Lower lobe of right lung (tissue), 2 donors: ENCODE measurements around the gene HMOX1. TPM values are rescaled to one million over a fixed set of nuclear protein-coding genes. Genes with fewer than 3 reads are reported as not detected.

ENCODE experiments used
- ATAC-seq, 2 donors: fragments of 200-7000 bp; cut with Tn5 transposase; one replicate each; pipeline ENCODE4 v1.9.1; 2020 to 2022; ENCODE audit warnings: mild to moderate bottlenecking in 2 of 2, moderate library complexity in 2 of 2
- DNase-seq: peaks from one replicate; pipeline ENCODE4 v3.0.0-alpha.2; 2020
- H3K27ac ChIP-seq: fragments of 200-600 bp; one replicate; pipeline ENCODE4 v1.8.0; 2022
- H3K27me3 ChIP-seq: fragments of 200-600 bp; one replicate; pipeline ENCODE4 v1.8.0; 2022; ENCODE audit warnings: low read depth
- H3K36me3 ChIP-seq: fragments of 200-600 bp; one replicate; pipeline ENCODE4 v1.8.0; 2022; ENCODE audit warnings: mild to moderate bottlenecking
- H3K4me1 ChIP-seq: fragments of 200-600 bp; one replicate; pipeline ENCODE4 v1.8.0; 2022
- H3K4me3 ChIP-seq: fragments of 200-600 bp; one replicate; pipeline ENCODE4 v1.8.0; 2022; ENCODE audit warnings: mild to moderate bottlenecking
- H3K9me3 ChIP-seq: fragments of 200-600 bp; one replicate; pipeline ENCODE4 v1.8.0; 2022
- intact Hi-C: fragments of 100-400 bp; cut with DNase I; formaldehyde crosslinking; loops from one replicate; pipeline ENCODE4 v1.11.0; 2022
- total RNA-seq: library from RNA; stranded (reverse); fragmentation: NEBNext Ultra II Directional; extraction: Animal tissue kit (Norgen Biotek cat#: 25700); gene quantifications from one replicate; pipeline ENCODE4 v1.2.1, GENCODE V29; 2021
- TF ChIP-seq, protein P1 (sequence below): fragments of 200-600 bp; IDR thresholded peaks from one replicate; pipeline ENCODE4 v1.8.0; 2022; ENCODE audit warnings: antibody characterized with exemption, mild to moderate bottlenecking
- donor health status: DM: no; HTN: yes; CAD: no; lungs with severe emphysema.

The HMOX1 gene
- total RNA-seq, 1 donor from 2014 or later: 68.3 TPM

DNA sequence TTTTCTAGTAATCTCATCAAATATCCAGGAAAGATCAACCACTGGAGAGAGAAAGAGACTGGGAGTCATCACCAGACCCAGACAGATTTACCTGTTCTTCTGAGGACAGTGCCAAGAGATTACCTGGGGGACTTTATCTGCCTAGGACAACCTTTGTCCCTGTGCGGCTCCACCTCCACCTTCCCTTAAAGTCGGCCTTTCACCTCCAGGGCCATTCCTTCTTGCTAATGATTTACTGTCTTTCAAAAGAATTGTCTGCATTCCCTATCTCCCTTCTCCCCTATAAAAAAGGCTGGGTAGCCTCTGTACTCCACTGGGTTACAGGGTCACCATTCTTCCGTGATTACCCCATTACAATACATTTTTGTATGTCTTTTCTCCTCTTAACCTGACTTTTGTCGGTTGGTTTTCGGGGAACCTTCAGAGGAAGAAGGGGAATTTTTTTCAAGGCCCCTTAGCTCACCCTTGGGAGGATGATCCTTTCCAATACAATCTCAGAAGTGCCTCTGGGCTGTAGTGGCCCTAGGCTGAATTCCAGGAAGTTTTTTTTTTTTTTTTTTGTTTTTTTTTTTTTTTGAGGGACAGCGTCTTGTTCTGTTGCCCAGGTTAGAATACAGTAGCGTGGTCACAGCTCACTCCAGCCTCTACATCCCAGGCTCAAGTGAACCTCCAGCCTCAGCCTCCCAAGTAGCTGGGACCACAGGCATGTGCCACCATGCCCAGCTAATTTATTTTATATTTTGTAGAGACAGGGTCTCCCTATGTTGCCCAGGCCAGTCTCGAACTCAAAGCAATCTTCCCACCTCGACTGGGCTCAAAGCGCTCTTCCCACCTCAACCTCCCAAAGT is 1.5 kb upstream of the HMOX1 start:
- peaks cover 4% of the 10 kb centered on the region for H3K36me3 ChIP-seq
- no peak overlapping the region for H3K27ac ChIP-seq
- no peaks in the 10 kb centered on the region for H3K9me3 ChIP-seq
- no peak for ATAC-seq
- no peaks in the 10 kb centered on the region for H3K27me3 ChIP-seq
- TF ChIP-seq, protein P1, sequence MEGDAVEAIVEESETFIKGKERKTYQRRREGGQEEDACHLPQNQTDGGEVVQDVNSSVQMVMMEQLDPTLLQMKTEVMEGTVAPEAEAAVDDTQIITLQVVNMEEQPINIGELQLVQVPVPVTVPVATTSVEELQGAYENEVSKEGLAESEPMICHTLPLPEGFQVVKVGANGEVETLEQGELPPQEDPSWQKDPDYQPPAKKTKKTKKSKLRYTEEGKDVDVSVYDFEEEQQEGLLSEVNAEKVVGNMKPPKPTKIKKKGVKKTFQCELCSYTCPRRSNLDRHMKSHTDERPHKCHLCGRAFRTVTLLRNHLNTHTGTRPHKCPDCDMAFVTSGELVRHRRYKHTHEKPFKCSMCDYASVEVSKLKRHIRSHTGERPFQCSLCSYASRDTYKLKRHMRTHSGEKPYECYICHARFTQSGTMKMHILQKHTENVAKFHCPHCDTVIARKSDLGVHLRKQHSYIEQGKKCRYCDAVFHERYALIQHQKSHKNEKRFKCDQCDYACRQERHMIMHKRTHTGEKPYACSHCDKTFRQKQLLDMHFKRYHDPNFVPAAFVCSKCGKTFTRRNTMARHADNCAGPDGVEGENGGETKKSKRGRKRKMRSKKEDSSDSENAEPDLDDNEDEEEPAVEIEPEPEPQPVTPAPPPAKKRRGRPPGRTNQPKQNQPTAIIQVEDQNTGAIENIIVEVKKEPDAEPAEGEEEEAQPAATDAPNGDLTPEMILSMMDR: no peak
- H3K4me1 ChIP-seq: peaks cover 64% of the 10 kb centered on the region
- intact Hi-C loops: no loop called here
- H3K4me3 ChIP-seq: no peak overlapping the region
- no peak for DNase-seq

DNA sequence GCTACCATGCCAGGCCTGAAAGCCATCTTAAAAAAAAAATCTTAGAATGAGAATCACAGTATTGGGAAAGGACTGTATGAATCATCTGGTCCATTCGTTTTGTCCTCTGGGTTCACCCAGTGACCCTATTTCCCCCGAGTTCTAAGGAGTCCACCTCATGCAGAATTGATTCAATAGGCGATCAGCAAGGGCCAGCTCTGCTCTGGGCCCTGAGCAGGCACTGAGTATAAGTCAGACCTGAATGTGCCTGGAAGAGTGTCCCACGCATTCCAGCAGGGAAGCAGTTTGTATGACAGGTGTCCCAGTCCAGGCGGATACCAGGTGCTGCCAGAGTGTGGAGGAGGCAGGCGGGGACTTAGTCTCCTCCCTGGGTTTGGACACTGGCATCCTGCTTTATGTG is 883 bp upstream of the HMOX1 start:
- TF ChIP-seq, protein P1: no peak
- no peak for DNase-seq
- H3K36me3 ChIP-seq: peaks cover 4% of the 10 kb centered on the region
- no peaks in the 10 kb centered on the region for H3K9me3 ChIP-seq
- H3K4me3 ChIP-seq: no peak overlapping the region
- no peak for ATAC-seq
- H3K4me1 ChIP-seq: peaks cover 71% of the 10 kb centered on the region
- no peaks in the 10 kb centered on the region for H3K27me3 ChIP-seq
- intact Hi-C loops: no loop called here
- H3K27ac ChIP-seq: no peak overlapping the region

- TF ChIP-seq, protein P1: no peak
- Histone ChIP-seq H3K4me1 (peaks cover 59% of the 10 kb centered on the region), H3K27ac (peak overlapping the region; percentile 86), H3K36me3 (peaks cover 15% of the 10 kb centered on the region), H3K4me3 (peak overlapping the region; percentile 69), H3K27me3 (no peaks in the 10 kb centered on the region), H3K9me3 (no peaks in the 10 kb centered on the region)
- intact Hi-C loops: no loop called here
- ATAC-seq: no peak
- no peak for DNase-seq
Measured at GRCh38 chr22:35381424-35382009, 621 bp downstream of the HMOX1 start.

GRCh38 chr22:35383679-35384071 is 2.8 kb downstream of the HMOX1 start:
- H3K9me3 ChIP-seq: no peaks in the 10 kb centered on the region
- peak overlapping the region; percentile 69 for H3K4me3 ChIP-seq
- TF ChIP-seq, protein P1: no peak
- ATAC-seq (peak in 1 of 2 donors; percentile 13), DNase-seq (no peak)
- H3K4me1 ChIP-seq: peaks cover 37% of the 10 kb centered on the region
- intact Hi-C loops: no loop called here
- no peak overlapping the region for H3K27ac ChIP-seq
- H3K27me3 ChIP-seq: no peaks in the 10 kb centered on the region
- H3K36me3 ChIP-seq: peaks cover 32% of the 10 kb centered on the region

- H3K36me3 ChIP-seq: peaks cover 34% of the 10 kb centered on the region
Measured at GRCh38 chr22:35384527-35384926, 3.6 kb downstream of the HMOX1 start.

More at GRCh38 chr22:35384527-35384926, 3.6 kb downstream of the HMOX1 start:
- no peak for DNase-seq
- intact Hi-C loops: no loop called here
- ATAC-seq: no peak
- no peaks in the 10 kb centered on the region for H3K27me3 ChIP-seq
- peak overlapping the region; percentile 1 for H3K4me3 ChIP-seq
- TF ChIP-seq, protein P1: no peak
- no peaks in the 10 kb centered on the region for H3K9me3 ChIP-seq
- peak overlapping the region; percentile 8 for H3K27ac ChIP-seq
- H3K4me1 ChIP-seq: peaks cover 35% of the 10 kb centered on the region
